Adrenal gland (tissue), 12 donors: Measurements from ENCODE around the gene MIPOL1. TPM values are rescaled to one million over a fixed set of nuclear protein-coding genes. Genes with fewer than 3 reads are reported as not detected.
"Not testable (repeated sequence)": the region's sequence is repeated elsewhere in the genome, so short reads cannot be mapped to it uniquely, and the experiment has no call there.

Experiments used
- DNase-seq, 7 donors: peaks; one replicate each; pipeline ENCODE4 v3.0.0-alpha.2; 2019 to 2020
- H3K27ac ChIP-seq, 5 donors: fragments of 200-600 bp; sonication (generic) in 4 of 5; 1 replicate in 3 of 5; 2 replicates in 2 of 5; pipeline versions ENCODE4 v1.5.1 to v1.8.0; 2016 to 2020; ENCODE audit warnings: mild to moderate bottlenecking in 1 of 5
- H3K27me3 ChIP-seq: fragments of 200-600 bp; 2 replicates; pipeline ENCODE4 v1.8.0; 2021
- H3K36me3 ChIP-seq, 2 donors: fragments of 200-600 bp; replicated peaks in 1 of 2; 1 replicate in 1 of 2; 2 replicates in 1 of 2; pipeline versions ENCODE4 v1.5.1 to v1.8.0; 2018 to 2022
- H3K4me1 ChIP-seq, 2 donors: fragments of 200-600 bp; replicated peaks in 1 of 2; 1 replicate in 1 of 2; 2 replicates in 1 of 2; pipeline versions ENCODE4 v1.5.1 to v1.8.0; 2018 to 2021
- H3K4me3 ChIP-seq, 4 donors: fragments of 200-600 bp; sonication (generic) in 3 of 4; one replicate each; pipeline ENCODE4 v1.5.1; 2016 to 2018
- H3K9me3 ChIP-seq, 3 donors: fragments of 200-600 bp; sonication (generic) in 1 of 3; replicated peaks in 1 of 3; 1 replicate in 2 of 3; 2 replicates in 1 of 3; pipeline versions ENCODE4 v1.5.1 to v1.8.0; 2016 to 2021
- CTCF ChIP-seq, 6 experiments: fragments of 450-650 bp in 4 of 6; fragments of 200-600 bp in 2 of 6; sonication (generic) in 1 of 6; IDR thresholded peaks; 1 replicate in 5 of 6; 2 replicates in 1 of 6; pipeline versions ENCODE4 v1.5.1 to v1.8.0; 2016 to 2021; ENCODE audit warnings: antibody characterized with exemption in 6 of 6, mild to moderate bottlenecking in 2 of 6, moderate library complexity in 1 of 6
- POLR2A ChIP-seq, 2 donors: fragments of 450-650 bp; IDR thresholded peaks; one replicate each; pipeline ENCODE4 v1.6.1; 2017; ENCODE audit warnings: antibody characterized with exemption in 2 of 2, mild to moderate bottlenecking in 2 of 2, moderate library complexity in 1 of 2
- WGBS, 4 donors: extraction: QIAGEN DNeasy Blood & Tissue Kit in 2 of 4; methylation state at CpG; one replicate each; pipeline versions ENCODE4 v1.1.5 to v1.1.7; 2013 to 2017; 5-methylcytosine and 5-hydroxymethylcytosine counted together
- intact Hi-C, 2 donors: fragments of 100-400 bp; cut with DNase I; formaldehyde crosslinking; loops; one replicate each; pipeline versions ENCODE4 v1.14.1 to v1.15.0; 2022 to 2023
- polyA plus RNA-seq, 3 donors: library from polyadenylated mRNA; stranded (reverse); fragments of 200-250 nt in 2 of 3; fragments of 350-450 nt in 1 of 3; fragmentation: Illumina TruSeq in 1 of 3; extraction: RNeasy Lipid Tissue Mini Kit (QIAGEN cat#74804) in 1 of 3; gene quantifications; one replicate each; pipeline ENCODE4 v1.2.3, GENCODE V29; 2013 to 2014
- total RNA-seq, 9 donors: library from RNA; depleted of rRNA in 4 of 9; stranded (reverse); fragments of >200 nt in 4 of 9; fragments of 120-200 nt in 1 of 9; fragmentation: NEBNext Ultra II Directional in 1 of 9; extraction: Animal tissue kit (Norgen Biotek cat#: 25700) in 1 of 9; gene quantifications; one replicate each; pipeline versions ENCODE4 v1.1.0 to v1.2.4, GENCODE V29; 2013 to 2023
- donor health status: healthy with polysubstance abuse.
- donor health status: Bipolar disorder and iron deficiency.
- donor health status: DM: yes; HTN: yes; CAD: no.
- donor health status: DM: no; HTN: no; CAD: no.
- donor health status: DM: no; HTN: no; CAD: no.
- donor health status: DM: yes; HTN: yes; CAD: no.

The MIPOL1 gene
- total and polyA plus RNA-seq, 12 donors: 2.6 to 19.1 (median 7.8) TPM

DNA sequence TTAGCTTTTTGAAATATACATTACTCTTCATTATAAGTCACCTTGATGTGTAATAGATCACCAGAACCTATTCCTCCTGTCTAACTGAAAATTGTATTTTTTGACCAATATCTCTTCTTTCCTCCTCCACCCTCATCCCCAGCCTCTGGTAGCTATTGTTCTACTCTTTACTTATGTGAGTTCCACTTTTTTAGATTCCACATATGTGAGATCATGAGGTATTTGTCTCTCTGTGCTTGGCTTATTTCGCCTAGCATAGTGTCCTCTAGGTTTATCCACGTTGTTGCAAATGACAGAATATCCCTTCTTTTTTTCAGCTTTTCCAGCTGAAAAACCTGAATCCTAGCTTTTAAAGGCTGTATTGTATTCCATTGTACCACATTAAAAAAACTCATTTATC is 82.1 kb downstream of the MIPOL1 start:
- Histone ChIP-seq H3K27ac (no peak overlapping the region), H3K9me3 (no peaks in the 10 kb centered on the region), H3K4me3 (no peak overlapping the region), H3K4me1 (no peaks in the 10 kb centered on the region), H3K27me3 (no peaks in the 10 kb centered on the region), H3K36me3 (no peaks in the 10 kb centered on the region)
- intact Hi-C loops: no loop called here
- no peak for TF ChIP-seq POLR2A (IDR thresholded peaks at IDR 0.05)
- no peak for TF ChIP-seq CTCF (IDR thresholded peaks at IDR 0.05)
- 91 to 95% (median 93%) methylated on average over 2 of the region's 2 CpGs for WGBS, 4 donors
- DNase-seq: no peak

DNA sequence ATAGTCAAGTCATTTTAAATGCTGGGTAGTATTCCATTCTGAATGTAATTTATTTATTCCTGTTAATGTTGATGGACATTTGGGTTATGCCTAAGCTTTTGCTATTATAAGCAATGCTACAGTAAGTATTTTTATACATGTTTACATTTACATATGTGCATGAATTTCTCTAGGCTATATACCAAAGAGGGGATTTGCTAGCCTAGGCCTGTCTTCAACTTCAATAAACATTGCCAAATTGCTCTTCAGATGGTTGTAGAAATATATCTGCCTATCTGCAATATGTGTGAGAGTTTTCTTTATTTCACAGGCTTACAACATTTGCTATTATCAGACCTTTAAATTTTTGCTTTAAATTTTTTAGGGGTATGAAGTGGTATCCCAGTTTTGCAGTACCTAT is 87.0 kb downstream of the MIPOL1 start:
- no peak for DNase-seq
- no peak for TF ChIP-seq POLR2A (IDR thresholded peaks at IDR 0.05)
- no peak for TF ChIP-seq CTCF (IDR thresholded peaks at IDR 0.05)
- H3K9me3 ChIP-seq: no peaks in the 10 kb centered on the region
- H3K4me3 ChIP-seq: no peak overlapping the region
- no peaks in the 10 kb centered on the region for H3K36me3 ChIP-seq
- H3K27me3 ChIP-seq: no peaks in the 10 kb centered on the region
- no peak overlapping the region for H3K27ac ChIP-seq
- H3K4me1 ChIP-seq: no peaks in the 10 kb centered on the region
- intact Hi-C loops: no loop called here

GRCh38 chr14:37285220-37285619 is 87.5 kb downstream of the MIPOL1 start:
- no peak overlapping the region for H3K27ac ChIP-seq
- no peaks in the 10 kb centered on the region for H3K36me3 ChIP-seq
- TF ChIP-seq CTCF (IDR thresholded peaks at IDR 0.05) (no peak), POLR2A (IDR thresholded peaks at IDR 0.05) (no peak)
- no peak for DNase-seq
- no peak overlapping the region for H3K4me3 ChIP-seq
- no peaks in the 10 kb centered on the region for H3K9me3 ChIP-seq
- no peaks in the 10 kb centered on the region for H3K4me1 ChIP-seq
- no peaks in the 10 kb centered on the region for H3K27me3 ChIP-seq
- intact Hi-C loops: no loop called here
- WGBS, 4 donors: 93 to 97% (median 95%) methylated on average over 5 of the region's 5 CpGs

- H3K27me3 ChIP-seq: no peaks in the 10 kb centered on the region
- TF ChIP-seq CTCF (IDR thresholded peaks at IDR 0.05): no peak
- TF ChIP-seq POLR2A (IDR thresholded peaks at IDR 0.05): no peak
- no peaks in the 10 kb centered on the region for H3K36me3 ChIP-seq
- H3K27ac ChIP-seq: no peak overlapping the region
- intact Hi-C loops: no loop called here
- no peak overlapping the region for H3K4me3 ChIP-seq
- H3K9me3 ChIP-seq: no peaks in the 10 kb centered on the region
- 49 to 66% (median 54%) methylated on average over 2 of the region's 2 CpGs for WGBS, 4 donors
- H3K4me1 ChIP-seq: no peaks in the 10 kb centered on the region
- no peak for DNase-seq
Observed at GRCh38 chr14:37289688-37290087, 92.0 kb downstream of the MIPOL1 start.

GRCh38 chr14:37295262-37295661 is 97.5 kb downstream of the MIPOL1 start:
- 82 to 94% (median 94%) methylated on average over 1 of the region's 1 CpG for whole genome bisulfite sequencing, 4 donors
- intact Hi-C loops: not testable (repeated sequence)

More at GRCh38 chr14:37295262-37295661, 97.5 kb downstream of the MIPOL1 start:
- H3K4me1 ChIP-seq, H3K27me3 ChIP-seq, H3K9me3 ChIP-seq, H3K4me3 ChIP-seq, H3K27ac ChIP-seq, H3K36me3 ChIP-seq, DNase-seq: not testable (repeated sequence)
